PFSK-1 (cell line): Measurements from ENCODE around the gene NRN1.

Experiments used
- FOXP2 ChIP-seq: optimal IDR thresholded peaks from 2 replicates; pipeline ENCODE3; 2011; ENCODE audit warnings: borderline replicate concordance, control low read depth, inconsistent platforms; ENCODE audit not compliant: insufficient read depth; ENCODE audit errors: extremely low read length, extremely low read depth
- POLR2AphosphoS5 ChIP-seq: IDR thresholded peaks from 2 replicates; pipeline ENCODE4 v1.6.1; 2012; ENCODE audit warnings: low read depth, mild to moderate bottlenecking, control low read depth, low read length, moderate library complexity
- REST ChIP-seq, 2 experiments: IDR thresholded peaks; 2 replicates each; pipeline versions ENCODE4 v1.6.1 to v1.8.0; 2011 to 2012; ENCODE audit warnings: low read depth in 2 of 2, low read length in 2 of 2, control low read depth in 1 of 2, inconsistent platforms in 1 of 2, mild to moderate bottlenecking in 1 of 2, moderate library complexity in 1 of 2; ENCODE audit not compliant: insufficient read depth in 1 of 2
- SIN3A ChIP-seq: IDR thresholded peaks from 2 replicates; pipeline ENCODE4 v1.6.1; 2012; ENCODE audit warnings: mild to moderate bottlenecking, low read length, moderate library complexity, borderline replicate concordance; ENCODE audit not compliant: insufficient read depth
- TAF1 ChIP-seq: IDR thresholded peaks from 2 replicates; pipeline ENCODE4 v1.6.1; 2012; ENCODE audit warnings: low read length, control low read depth, borderline replicate concordance; ENCODE audit not compliant: insufficient read depth

Gene NRN1

GRCh38 chr6:5995658-5995948 lies 11.1 kb downstream of the NRN1 start:
- TF ChIP-seq POLR2AphosphoS5: no peak
- TF ChIP-seq SIN3A: no peak
- no peak for TF ChIP-seq FOXP2
- no peak for TF ChIP-seq REST (IDR thresholded peaks at IDR 0.05; ENCODE audit: insufficient read depth in 1 of 2, low read depth in 2 of 2, low read length in 2 of 2)
- no peak for TF ChIP-seq TAF1

GRCh38 chr6:5994999-5995657 lies 11.6 kb downstream of the NRN1 start:
- TF ChIP-seq TAF1: no peak
- no peak for TF ChIP-seq REST (IDR thresholded peaks at IDR 0.05; ENCODE audit: insufficient read depth in 1 of 2, low read depth in 2 of 2, low read length in 2 of 2)
- TF ChIP-seq SIN3A: no peak
- TF ChIP-seq POLR2AphosphoS5: no peak
- no peak for TF ChIP-seq FOXP2

GRCh38 chr6:5994234-5994998 lies 12.3 kb downstream of the NRN1 start:
- TF ChIP-seq FOXP2: no peak
- no peak for TF ChIP-seq SIN3A
- TF ChIP-seq REST (IDR thresholded peaks at IDR 0.05; ENCODE audit: insufficient read depth in 1 of 2, low read depth in 2 of 2, low read length in 2 of 2): no peak
- no peak for TF ChIP-seq TAF1
- no peak for TF ChIP-seq POLR2AphosphoS5

GRCh38 chr6:5992551-5993225 lies 14.0 kb downstream of the NRN1 start:
- TF ChIP-seq REST (IDR thresholded peaks at IDR 0.05; ENCODE audit: insufficient read depth in 1 of 2, low read depth in 2 of 2, low read length in 2 of 2) (no peak), TAF1 (no peak), POLR2AphosphoS5 (no peak), FOXP2 (no peak), SIN3A (no peak)

- TF ChIP-seq TAF1 (no peak), REST (IDR thresholded peaks at IDR 0.05; ENCODE audit: insufficient read depth in 1 of 2, low read depth in 2 of 2, low read length in 2 of 2) (no peak), POLR2AphosphoS5 (no peak)
Measured at GRCh38 chr6:5990786-5991185, 15.9 kb downstream of the NRN1 start.
